Activated gamma-delta T cell (primary cell): Measurements from ENCODE around the gene TPRG1.

Source experiments
- DNase-seq: peaks from one replicate; lab custom pipeline; 2025; lab: John Stamatoyannopoulos, UW
- total RNA-seq, 2 donors: gene quantifications; one replicate each; lab custom pipeline; 2026; lab: John Stamatoyannopoulos, UW

Gene TPRG1
- total RNA-seq, result 16.7 to 54.4 reads per million in 2 donors

GRCh38 chr3:189171707-189172106, at the start of gene TPRG1:
Gene TPRG1 (plus strand): TSS chr3:189171971. CDS start chr3:189207385, 35,414 bp downstream.
- DNase-seq, result no peak

- DNase-seq, result no peak
These were observed 49.7 kb upstream of the TPRG1 start for GRCh38 chr3:189122110-189122509.

- no peak for DNase-seq
These were observed 49.1 kb upstream of the TPRG1 start for GRCh38 chr3:189122526-189123205.

- DNase-seq, result no peak
These were observed 48.0 kb upstream of the TPRG1 start for GRCh38 chr3:189123595-189124387.

GRCh38 chr3:189132231-189132671, 39.5 kb upstream of the TPRG1 start:
- DNase-seq, result no peak

GRCh38 chr3:189132839-189133238, 38.9 kb upstream of the TPRG1 start:
- no peak for DNase-seq

GRCh38 chr3:189133768-189134167, 38.0 kb upstream of the TPRG1 start:
- no peak for DNase-seq

GRCh38 chr3:189137416-189137815, 34.4 kb upstream of the TPRG1 start:
- no peak for DNase-seq

- DNase-seq, result no peak
These were observed 32.7 kb upstream of the TPRG1 start for GRCh38 chr3:189138901-189139610.

GRCh38 chr3:189139611-189139940, 32.2 kb upstream of the TPRG1 start:
- no peak for DNase-seq

- DNase-seq, result no peak
These were observed 29.2 kb upstream of the TPRG1 start for GRCh38 chr3:189142527-189142926.

- no peak for DNase-seq
These were observed 28.4 kb upstream of the TPRG1 start for GRCh38 chr3:189143321-189143720.

GRCh38 chr3:189143771-189144170, 28.0 kb upstream of the TPRG1 start:
- no peak for DNase-seq

GRCh38 chr3:189144645-189145044, 27.1 kb upstream of the TPRG1 start:
- no peak for DNase-seq

GRCh38 chr3:189146848-189147247, 24.9 kb upstream of the TPRG1 start:
- no peak for DNase-seq

GRCh38 chr3:189148081-189148507, 23.7 kb upstream of the TPRG1 start:
- DNase-seq, result no peak

GRCh38 chr3:189149203-189149602, 22.6 kb upstream of the TPRG1 start:
- DNase-seq, result no peak

GRCh38 chr3:189157232-189158007, 14.4 kb upstream of the TPRG1 start:
- no peak for DNase-seq

- DNase-seq, result no peak
These were observed 13.7 kb upstream of the TPRG1 start for GRCh38 chr3:189158034-189158433.

GRCh38 chr3:189160519-189161309, 11.1 kb upstream of the TPRG1 start:
- DNase-seq, result no peak

- no peak for DNase-seq
These were observed 6.6 kb upstream of the TPRG1 start for GRCh38 chr3:189165092-189165612.
